Right lobe of liver (tissue), 4 donors: Measurements from ENCODE around the gene SLC22A5.

Experiments used
- CTCF ChIP-seq, 4 donors: fragments of 200-600 bp in 3 of 4; fragments of 450-650 bp in 1 of 4; IDR thresholded peaks; one replicate each; pipeline versions ENCODE4 v1.5.1 to v1.8.0; 2016 to 2022; ENCODE audit warnings: antibody characterized with exemption in 4 of 4, mild to moderate bottlenecking in 2 of 4
- POLR2A ChIP-seq: fragments of 450-650 bp; IDR thresholded peaks from one replicate; pipeline ENCODE4 v1.6.1; 2017; ENCODE audit warnings: antibody characterized with exemption, mild to moderate bottlenecking
- donor health status: DM: no; HTN: no; CAD: no.
- donor health status: DM: no; HTN: no; CAD: no.
- donor health status: DM: no; HTN: yes; CAD: no.

GRCh38 chr5:132372127-132372526, 2.6 kb downstream of the SLC22A5 start:
- TF ChIP-seq CTCF (IDR thresholded peaks at IDR 0.05) (no peak), POLR2A (no peak)
